Activated CD4-positive, CD25-positive, alpha-beta regulatory T cell (primary cell): Measurements from ENCODE around the gene GLRX.

Experiments used
- DNase-seq, 4 experiments: peaks; one replicate each; lab custom pipeline; 2025; lab: John Stamatoyannopoulos, UW

GLRX gene

GRCh38 chr5:95808686-95809413 is 13.7 kb downstream of the GLRX start:
- peak; percentile 9 to 57 (median 38) for DNase-seq

GRCh38 chr5:95808013-95808685 is 14.4 kb downstream of the GLRX start:
- no peak for DNase-seq

GRCh38 chr5:95806687-95807086 is 15.8 kb downstream of the GLRX start:
- no peak for DNase-seq

- no peak for DNase-seq
Observed at GRCh38 chr5:95804736-95805539, 17.6 kb downstream of the GLRX start.

GRCh38 chr5:95803271-95804148 is 19.0 kb downstream of the GLRX start:
- no peak for DNase-seq

- no peak for DNase-seq
Observed at GRCh38 chr5:95801961-95802360, 20.6 kb downstream of the GLRX start.

- no peak for DNase-seq
Observed at GRCh38 chr5:95801532-95801931, 21.0 kb downstream of the GLRX start.

- no peak for DNase-seq
Observed at GRCh38 chr5:95800553-95800952, 22.0 kb downstream of the GLRX start.

GRCh38 chr5:95799191-95799835 is 23.2 kb downstream of the GLRX start:
- DNase-seq: no peak

GRCh38 chr5:95798545-95798944 is 24.0 kb downstream of the GLRX start:
- DNase-seq: no peak

GRCh38 chr5:95798048-95798447 is 24.5 kb downstream of the GLRX start:
- DNase-seq: no peak

GRCh38 chr5:95797301-95797700 is 25.2 kb downstream of the GLRX start:
- no peak for DNase-seq

GRCh38 chr5:95794070-95794516 is 28.4 kb downstream of the GLRX start:
- DNase-seq: no peak

- no peak for DNase-seq
Observed at GRCh38 chr5:95791751-95792150, 30.8 kb downstream of the GLRX start.

- DNase-seq: no peak
Observed at GRCh38 chr5:95788493-95788892, 34.0 kb downstream of the GLRX start.

GRCh38 chr5:95786821-95787418 is 35.6 kb downstream of the GLRX start:
- DNase-seq: no peak

GRCh38 chr5:95784514-95785302 is 37.8 kb downstream of the GLRX start:
- DNase-seq: no peak

- no peak for DNase-seq
Observed at GRCh38 chr5:95783661-95784060, 38.9 kb downstream of the GLRX start.

- DNase-seq: no peak
Observed at GRCh38 chr5:95782181-95782580, 40.3 kb downstream of the GLRX start.

GRCh38 chr5:95781101-95781583 is 41.4 kb downstream of the GLRX start:
- DNase-seq: peak; percentile 27 to 54 (median 51)
